Measurements from ENCODE around the gene SLC35F4.

- TF ChIP-seq POLR2A (IDR thresholded peaks at IDR 0.05; ENCODE audit: borderline replicate concordance, extremely low read depth, insufficient read depth, insufficient read length), result no peak
- TF ChIP-seq, protein P1, sequence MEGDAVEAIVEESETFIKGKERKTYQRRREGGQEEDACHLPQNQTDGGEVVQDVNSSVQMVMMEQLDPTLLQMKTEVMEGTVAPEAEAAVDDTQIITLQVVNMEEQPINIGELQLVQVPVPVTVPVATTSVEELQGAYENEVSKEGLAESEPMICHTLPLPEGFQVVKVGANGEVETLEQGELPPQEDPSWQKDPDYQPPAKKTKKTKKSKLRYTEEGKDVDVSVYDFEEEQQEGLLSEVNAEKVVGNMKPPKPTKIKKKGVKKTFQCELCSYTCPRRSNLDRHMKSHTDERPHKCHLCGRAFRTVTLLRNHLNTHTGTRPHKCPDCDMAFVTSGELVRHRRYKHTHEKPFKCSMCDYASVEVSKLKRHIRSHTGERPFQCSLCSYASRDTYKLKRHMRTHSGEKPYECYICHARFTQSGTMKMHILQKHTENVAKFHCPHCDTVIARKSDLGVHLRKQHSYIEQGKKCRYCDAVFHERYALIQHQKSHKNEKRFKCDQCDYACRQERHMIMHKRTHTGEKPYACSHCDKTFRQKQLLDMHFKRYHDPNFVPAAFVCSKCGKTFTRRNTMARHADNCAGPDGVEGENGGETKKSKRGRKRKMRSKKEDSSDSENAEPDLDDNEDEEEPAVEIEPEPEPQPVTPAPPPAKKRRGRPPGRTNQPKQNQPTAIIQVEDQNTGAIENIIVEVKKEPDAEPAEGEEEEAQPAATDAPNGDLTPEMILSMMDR (IDR thresholded peaks at IDR 0.05 in 2 of 3, conservative IDR thresholded peaks at IDR 0.05 in 1 of 3; ENCODE audit: borderline replicate concordance in 1 of 3, insufficient read depth in 1 of 3, low read depth in 2 of 3, low read length in 2 of 3), result no peak
- TF ChIP-seq SP1 (IDR thresholded peaks at IDR 0.05; ENCODE audit: low read depth), result no peak
- no peak for TF ChIP-seq JUND (IDR thresholded peaks at IDR 0.05)
- no peak for TF ChIP-seq EZH2phosphoT487 (IDR thresholded peaks at IDR 0.05; ENCODE audit: borderline replicate concordance)
- no peak for TF ChIP-seq EZH2 (IDR thresholded peaks at IDR 0.05)
- no peak for TF ChIP-seq POLR2AphosphoS5 (IDR thresholded peaks at IDR 0.05; ENCODE audit: low read depth, low read length)
Measured at GRCh38 chr14:57889245-57889644, 23.4 kb upstream of the SLC35F4 start.
